ENCODE results near the gene GRIA3.
A peak's percentile ranks its signal among the peaks of the same experiment; 100 is the strongest.

Gene GRIA3

GRCh38 chrX:123184219-123184865 is at the start of gene GRIA3:
Gene GRIA3 (plus strand): TSS chrX:123184278. CDS start chrX:123184536, 258 bp downstream.
- peak; percentile 3 for DNase-seq

DNA sequence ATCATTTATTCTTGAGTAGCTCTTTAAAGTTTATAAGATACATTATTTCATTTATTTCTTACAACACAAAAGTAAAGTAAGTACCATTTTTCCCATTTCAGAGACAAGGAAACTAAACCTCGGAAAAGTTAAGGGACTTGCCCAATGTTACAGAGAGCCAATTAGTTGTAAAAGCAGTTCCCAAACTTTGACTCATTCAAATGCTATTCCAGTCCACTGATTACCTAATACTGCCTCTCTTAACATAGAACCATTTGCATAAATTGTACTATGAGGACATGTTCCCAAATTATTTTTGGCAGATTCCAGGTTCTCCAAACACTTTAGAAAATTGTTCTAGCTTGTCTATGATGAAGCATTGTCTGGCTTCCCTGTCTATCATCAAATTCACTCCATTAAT is 45.6 kb upstream of the GRIA3 start:
- DNase-seq, result no peak

DNA sequence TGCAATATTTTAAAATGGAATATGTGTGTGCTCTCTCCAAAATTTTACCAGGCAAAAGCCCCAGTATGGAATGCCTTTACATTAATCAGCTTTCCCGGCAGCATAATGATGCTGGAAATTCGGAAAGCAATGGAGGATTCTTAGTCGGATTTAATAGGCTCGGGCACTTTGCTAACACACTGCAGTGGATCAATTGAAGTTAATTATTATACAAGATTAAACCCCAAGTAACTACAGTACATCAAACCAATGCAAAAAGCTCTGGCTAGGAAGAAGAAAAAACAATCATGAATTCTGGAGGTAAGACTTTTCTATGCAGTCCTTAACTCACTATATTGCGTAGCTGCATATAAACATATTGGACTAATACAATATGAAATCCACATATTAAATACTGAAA is 43.6 kb upstream of the GRIA3 start:
- DNase-seq, result no peak

GRCh38 chrX:123140904-123141303 is 43.2 kb upstream of the GRIA3 start:
- no peak for DNase-seq

GRCh38 chrX:123153846-123154335 is 30.2 kb upstream of the GRIA3 start:
- DNase-seq, result no peak

- DNase-seq, result no peak
Measured at GRCh38 chrX:123155327-123155726, 28.8 kb upstream of the GRIA3 start.

DNA sequence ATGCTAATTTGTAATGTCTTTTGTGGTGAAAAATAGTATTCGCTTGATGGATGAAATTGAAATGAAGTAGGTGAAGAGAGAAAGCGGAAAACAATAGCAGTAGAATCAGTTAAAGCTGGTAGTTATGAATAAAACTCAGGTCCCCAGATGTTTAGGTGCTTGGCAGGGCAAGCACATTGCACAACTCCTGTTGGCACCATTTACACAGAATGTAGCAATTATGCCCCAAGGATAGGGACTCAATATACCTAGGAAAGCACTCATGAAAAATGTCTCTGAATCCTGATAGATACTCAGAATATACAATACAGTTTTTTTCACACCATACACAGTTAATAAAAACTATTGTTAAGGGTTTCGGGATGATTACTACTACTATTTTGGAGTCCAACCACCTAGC is 26.5 kb upstream of the GRIA3 start:
- DNase-seq, result no peak

- no peak for DNase-seq
Measured at GRCh38 chrX:123159403-123159802, 24.7 kb upstream of the GRIA3 start.

DNA sequence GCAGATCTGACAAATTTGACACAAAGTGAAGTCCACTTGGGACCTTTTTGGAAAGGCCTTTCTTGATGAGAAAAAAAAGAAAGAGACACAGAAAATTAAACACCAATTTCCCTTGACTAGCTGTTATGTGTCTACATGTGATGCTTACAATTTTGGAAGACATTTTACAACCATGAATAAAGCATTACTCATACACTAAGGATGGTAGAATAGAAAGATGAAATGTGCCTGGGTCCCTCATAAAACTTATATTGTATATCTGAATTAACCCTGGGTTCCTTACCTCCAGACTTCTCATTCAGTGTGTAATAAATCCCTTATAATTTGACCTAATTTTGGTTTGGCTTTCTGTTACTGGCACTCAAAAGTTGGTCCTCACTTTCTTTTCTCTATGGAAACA is 16.5 kb upstream of the GRIA3 start:
- DNase-seq, result no peak

GRCh38 chrX:123169247-123169901 is 14.7 kb upstream of the GRIA3 start:
- DNase-seq, result peak; percentile 5

- DNase-seq, result peak; percentile 52
Measured at GRCh38 chrX:123170546-123170945, 13.5 kb upstream of the GRIA3 start.

GRCh38 chrX:123171781-123172180 is 12.3 kb upstream of the GRIA3 start:
- DNase-seq, result peak; percentile 16

- peak; percentile 80 for DNase-seq
Measured at GRCh38 chrX:123172869-123173268, 11.2 kb upstream of the GRIA3 start.

DNA sequence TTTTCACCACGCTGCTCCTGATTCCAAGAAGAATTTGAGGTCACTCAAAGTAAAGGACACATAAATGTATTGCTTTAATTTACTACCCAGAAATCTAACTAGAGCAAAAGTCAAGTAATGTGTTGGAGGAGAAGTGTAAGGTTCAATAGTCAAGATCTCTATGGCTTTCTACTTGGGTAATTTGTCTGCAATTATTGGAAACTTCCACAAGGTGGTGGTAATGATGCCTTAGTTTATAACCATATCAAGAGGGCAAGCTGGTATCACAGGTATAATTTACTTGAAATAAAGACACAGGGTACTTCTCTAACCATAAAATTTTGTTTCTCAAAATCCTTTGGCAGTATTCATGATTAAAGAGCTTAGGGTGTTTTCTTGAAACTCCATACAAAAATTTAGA is 10.2 kb upstream of the GRIA3 start:
- peak; percentile 58 for DNase-seq

DNA sequence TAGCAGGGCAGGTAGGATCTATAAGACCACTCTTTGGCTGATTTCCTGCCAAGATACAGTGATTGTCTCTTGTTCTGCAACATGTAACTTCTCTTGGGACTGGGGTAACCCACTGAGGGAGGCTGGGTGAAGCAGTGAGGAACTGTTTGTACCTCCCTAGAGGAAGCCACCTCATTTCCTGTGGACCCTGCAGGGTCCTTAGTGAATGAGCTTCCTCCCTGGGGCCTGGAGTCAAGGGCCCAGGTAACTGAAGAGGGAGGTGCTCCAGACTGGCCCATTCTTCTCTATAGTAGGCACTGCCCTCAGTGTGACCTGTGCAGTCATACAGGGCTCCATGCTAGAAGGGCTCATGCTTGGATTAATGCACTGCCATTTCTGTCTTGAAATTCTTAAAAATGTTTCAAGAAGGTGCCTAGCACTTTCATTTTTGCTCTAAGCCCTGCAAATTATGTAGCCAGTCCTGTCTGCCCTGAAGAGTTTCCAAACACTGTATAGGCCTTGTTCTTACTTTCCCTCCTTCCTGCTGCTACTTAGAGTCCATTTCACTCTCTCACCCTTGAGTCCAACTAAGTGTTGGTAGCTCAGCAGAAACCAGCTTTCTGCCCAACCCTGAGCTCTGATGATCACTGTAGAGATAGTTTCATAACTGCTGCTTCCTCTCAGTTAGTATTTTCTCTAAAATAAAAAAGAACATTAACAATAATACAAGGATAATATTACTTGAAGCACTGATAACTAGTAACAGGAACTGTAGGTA is 8.5 kb upstream of the GRIA3 start:
- DNase-seq, result no peak

- DNase-seq, result no peak
Measured at GRCh38 chrX:123181233-123181914, 2.7 kb upstream of the GRIA3 start.

GRCh38 chrX:123184866-123185276 is 793 bp downstream of the GRIA3 start:
- DNase-seq, result no peak

- DNase-seq, result no peak
Measured at GRCh38 chrX:123185721-123186120, 1.6 kb downstream of the GRIA3 start.

- no peak for DNase-seq
Measured at GRCh38 chrX:123186801-123187200, 2.7 kb downstream of the GRIA3 start.

DNA sequence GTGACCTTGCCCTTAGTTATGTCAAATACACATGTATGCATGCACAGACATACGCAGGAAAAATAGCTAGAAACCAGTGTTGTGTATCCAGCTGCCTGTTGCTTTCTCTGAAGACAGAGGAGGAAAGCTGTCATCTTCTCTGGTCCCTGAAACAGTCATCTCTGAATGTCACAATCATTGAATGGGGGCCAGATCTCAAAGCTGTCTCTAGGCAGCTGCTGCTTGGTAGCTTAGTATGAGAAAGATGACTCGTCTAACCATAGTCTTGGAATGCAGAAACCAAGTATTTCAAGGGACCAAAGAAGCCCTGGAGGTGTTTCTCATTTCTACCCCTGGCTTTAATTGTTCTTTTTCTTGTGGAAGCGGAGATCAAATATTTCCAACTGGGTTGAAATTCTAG is 4.0 kb downstream of the GRIA3 start:
- no peak for DNase-seq

- DNase-seq, result no peak
Measured at GRCh38 chrX:123189338-123189737, 5.3 kb downstream of the GRIA3 start.

DNA sequence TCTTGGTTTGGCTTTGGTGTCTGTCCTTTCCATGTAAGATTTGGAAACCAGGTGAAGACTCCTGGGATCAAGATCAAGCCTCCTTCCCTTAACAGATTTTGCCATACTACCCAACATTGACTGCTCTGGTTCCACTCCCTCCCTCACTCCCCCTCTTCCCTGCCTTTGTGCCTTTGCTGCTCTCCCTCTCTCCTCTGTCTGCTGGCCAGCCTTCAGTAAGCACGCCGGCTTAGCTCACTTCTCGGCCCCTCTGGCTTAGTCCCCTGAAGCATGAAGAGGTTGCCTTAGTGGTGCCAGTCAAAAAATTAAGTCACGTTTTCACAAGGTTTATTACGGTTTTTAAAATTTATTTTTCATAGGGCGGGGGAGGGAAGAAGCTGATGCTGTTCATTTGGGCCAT is 6.0 kb downstream of the GRIA3 start:
- DNase-seq, result no peak

DNA sequence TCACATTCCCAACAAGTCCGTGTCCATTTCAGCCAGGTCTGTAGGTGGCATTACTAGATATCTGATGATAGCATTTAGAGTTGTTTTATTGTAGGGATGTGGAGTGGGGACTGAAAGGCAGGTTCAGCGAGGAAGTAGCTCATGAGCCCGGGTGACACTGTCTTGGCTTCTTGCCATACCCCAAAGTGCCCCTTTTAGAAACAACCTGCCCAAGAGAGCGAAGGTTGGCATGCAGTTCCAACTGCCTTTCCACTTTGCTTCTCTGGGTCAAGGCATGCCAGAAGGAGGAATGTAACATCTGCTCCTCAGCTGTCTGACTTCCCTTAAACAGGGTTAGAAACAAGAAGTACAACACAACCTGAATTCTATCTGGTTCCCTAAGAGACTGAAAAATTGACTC is 9.0 kb downstream of the GRIA3 start:
- no peak for DNase-seq

Data from hematopoietic multipotent progenitor cell treated with erythropoietin and hydrocortisone succinate and interleukin-3 and kit ligand, for 8 days (in vitro differentiated cells).